HCT116 (cell line): ENCODE data around the gene TRDMT1. TPM values are rescaled to one million over a fixed set of nuclear protein-coding genes. Genes with fewer than 3 reads are reported as not detected.

Experiments
- ATAC-seq: fragments of 200-7000 bp; cut with Tn5 transposase; 2 replicates; pipeline ENCODE4 v1.9.1; 2020; ENCODE audit warnings: mild to moderate bottlenecking, moderate library complexity
- BruUV-seq: library from RNA; stranded (reverse); fragments of 400-500 nt; replicated peaks from 2 replicates; lab custom pipeline; 2021; lab: Mats Ljungman, UMichigan
- CTCF ChIA-PET: fragments of 300-600 bp; sonication (Branson Sonifier 250); formaldehyde crosslinking; loops from one replicate; lab custom pipeline; 2021; ENCODE audit warnings: antibody characterized with exemption; lab: Charles Lee
- POLR2A ChIA-PET: fragments of 300-600, 350-600 bp; sonication (Branson Sonifier 250); formaldehyde crosslinking; loops from one replicate; lab custom pipeline; 2021; ENCODE audit warnings: antibody characterized with exemption; lab: Charles Lee
- RAD21 ChIA-PET, 2 experiments: fragments of 300-600 bp; sonication (Branson Sonifier 250); formaldehyde crosslinking; loops; one replicate each; lab custom pipeline; 2023; ENCODE audit warnings: low total read pairs in 2 of 2; ENCODE audit not compliant: uncharacterized antibody in 2 of 2, unreplicated experiment in 2 of 2, low non-redundant PET in 1 of 2; lab: Charles Lee
- DNase-seq: peaks from one replicate; pipeline ENCODE4 v3.0.0-alpha.2; 2010; ENCODE audit warnings: low read depth, low spot score
- H2AFZ ChIP-seq: fragments of 200-600 bp; shearing (Covaris generic), sonication (generic); 2 replicates; pipeline ENCODE4 v1.6.1; 2017; ENCODE audit warnings: low read depth, mixed run types, mixed read lengths, antibody characterized with exemption, low read length; ENCODE audit not compliant: poor library complexity, severe bottlenecking
- H3K27ac ChIP-seq: 2 replicates; pipeline ENCODE4 v1.5.1; 2012; ENCODE audit warnings: low read depth, low read length
- H3K27me3 ChIP-seq: fragments of 200-600 bp; sonication (generic); 2 replicates; pipeline ENCODE4 v1.6.1; 2016; ENCODE audit warnings: mixed run types, low read length, mixed read lengths; ENCODE audit not compliant: insufficient read depth
- H3K36me3 ChIP-seq, 2 experiments: fragments of 200-500 bp in 1 of 2; fragments of 200-600 bp in 1 of 2; sonication (Bioruptor generic) in 1 of 2; sonication (generic) in 1 of 2; 2 replicates each; pipeline versions ENCODE4 v1.5.1 to v1.6.1; 2014 to 2016; ENCODE audit warnings: low read length in 2 of 2, inconsistent platforms in 1 of 2, mixed read lengths in 1 of 2, mixed run types in 1 of 2; ENCODE audit not compliant: insufficient read depth in 2 of 2, control insufficient read depth in 1 of 2
- H3K4me1 ChIP-seq, 2 experiments: fragments of 200-600 bp in 1 of 2; sonication (generic) in 1 of 2; 2 replicates each; pipeline versions ENCODE4 v1.5.1 to v1.6.1; 2012 to 2017; ENCODE audit warnings: low read length in 2 of 2, inconsistent platforms in 1 of 2, mild to moderate bottlenecking in 1 of 2, mixed read lengths in 1 of 2, mixed run types in 1 of 2, moderate library complexity in 1 of 2; ENCODE audit not compliant: insufficient read depth in 2 of 2, control insufficient read depth in 1 of 2
- H3K4me2 ChIP-seq: fragments of 200-600 bp; sonication (generic); 2 replicates; pipeline ENCODE4 v1.6.1; 2017; ENCODE audit warnings: mixed run types, low read length, mixed read lengths
- H3K4me3 ChIP-seq, 2 experiments: fragments of 200-600 bp in 1 of 2; sonication (generic) in 1 of 2; replicated peaks in 1 of 2; 2 replicates each; pipeline ENCODE4 v1.5.1; 2011 to 2016; ENCODE audit warnings: low read length in 2 of 2, control low read depth in 1 of 2, low read depth in 1 of 2, mild to moderate bottlenecking in 1 of 2, mixed read lengths in 1 of 2, mixed run types in 1 of 2
- H3K79me2 ChIP-seq: fragments of 200-600 bp; sonication (generic); 2 replicates; pipeline ENCODE4 v1.6.1; 2017; ENCODE audit warnings: mild to moderate bottlenecking, mixed run types, low read length, moderate library complexity, mixed read lengths; ENCODE audit not compliant: insufficient read depth
- H3K9ac ChIP-seq: fragments of 200-600 bp; sonication (generic); 2 replicates; pipeline ENCODE4 v1.6.1; 2016; ENCODE audit warnings: low read length, mixed read lengths
- H3K9me2 ChIP-seq: fragments of 200-600 bp; sonication (generic), shearing (Covaris generic); 2 replicates; pipeline ENCODE4 v1.6.1; 2017; ENCODE audit warnings: mixed run types, mild to moderate bottlenecking, moderate library complexity; ENCODE audit not compliant: insufficient read depth
- H3K9me3 ChIP-seq, 2 experiments: fragments of 200-500 bp in 1 of 2; fragments of 200-600 bp in 1 of 2; sonication (Bioruptor generic) in 1 of 2; sonication (generic) in 1 of 2; 2 replicates each; pipeline ENCODE4 v1.6.1; 2014 to 2017; ENCODE audit warnings: low read length in 2 of 2, mixed read lengths in 2 of 2, inconsistent platforms in 1 of 2, low read depth in 1 of 2, mild to moderate bottlenecking in 1 of 2, mixed run types in 1 of 2, moderate library complexity in 1 of 2; ENCODE audit not compliant: control insufficient read depth in 1 of 2, insufficient read depth in 1 of 2
- H4K20me1 ChIP-seq: fragments of 200-600 bp; sonication (generic), shearing (Covaris generic); 2 replicates; pipeline ENCODE4 v1.6.1; 2017; ENCODE audit warnings: mixed run types, mild to moderate bottlenecking, moderate library complexity; ENCODE audit not compliant: insufficient read depth
- ATF3 ChIP-seq: IDR thresholded peaks from 2 replicates; pipeline ENCODE4 v1.6.1; 2012
- CEBPB ChIP-seq: IDR thresholded peaks from 2 replicates; pipeline ENCODE4 v1.6.1; 2012; ENCODE audit warnings: low read depth
- ELF1 ChIP-seq: IDR thresholded peaks from 2 replicates; pipeline ENCODE4 v1.6.1; 2012; ENCODE audit warnings: low read depth, borderline replicate concordance
- EZH2 ChIP-seq: fragments of 200-600 bp; sonication (generic); IDR thresholded peaks from 2 replicates; pipeline ENCODE4 v1.6.1; 2017; ENCODE audit warnings: antibody characterized with exemption, mixed run types
- EZH2phosphoT487 ChIP-seq: fragments of 200-600 bp; IDR thresholded peaks from 2 replicates; pipeline ENCODE4 v1.6.1; 2018; ENCODE audit warnings: antibody characterized with exemption, borderline replicate concordance
- FOSL1 ChIP-seq: IDR thresholded peaks from 2 replicates; pipeline ENCODE4 v1.6.1; 2012; ENCODE audit warnings: low read depth
- JUND ChIP-seq: IDR thresholded peaks from 2 replicates; pipeline ENCODE4 v1.6.1; 2012
- MAX ChIP-seq: IDR thresholded peaks from 2 replicates; pipeline ENCODE4 v1.6.1; 2012
- POLR2A ChIP-seq: IDR thresholded peaks from 2 replicates; pipeline ENCODE4 v1.7.0; 2011; ENCODE audit warnings: borderline replicate concordance; ENCODE audit not compliant: insufficient read depth, insufficient read length; ENCODE audit errors: extremely low read depth
- SIN3A ChIP-seq: IDR thresholded peaks from 2 replicates; pipeline ENCODE4 v1.6.1; 2012; ENCODE audit warnings: low read depth
- TCF7L2 ChIP-seq: IDR thresholded peaks from 2 replicates; pipeline ENCODE4 v1.7.0; 2011; ENCODE audit warnings: borderline replicate concordance, inconsistent platforms; ENCODE audit not compliant: insufficient read depth, insufficient read length; ENCODE audit errors: extremely low read depth
- ZBTB33 ChIP-seq: IDR thresholded peaks from 2 replicates; pipeline ENCODE4 v1.6.1; 2011; ENCODE audit warnings: mild to moderate bottlenecking, low read length, moderate library complexity; ENCODE audit not compliant: insufficient replicate concordance; ENCODE audit errors: extremely low read depth
- ZFX ChIP-seq: fragments of 450-650 bp; IDR thresholded peaks from 2 replicates; pipeline ENCODE4 v1.6.1; 2017
- ZNF274 ChIP-seq: fragments of 200-500 bp; sonication (Bioruptor generic); IDR thresholded peaks from 2 replicates; pipeline ENCODE4 v1.6.1; 2014; ENCODE audit warnings: mild to moderate bottlenecking, low read depth, low read length, inconsistent platforms
- intact Hi-C: fragments of 100-400 bp; cut with micrococcal nuclease; formaldehyde crosslinking; loops from 2 replicates; pipeline ENCODE4 v1.10.0; 2022
- total RNA-seq: library from RNA; stranded (reverse); gene quantifications from one replicate; pipeline ENCODE4 v1.2.1, GENCODE V29; 2021; ENCODE audit not compliant: unreplicated experiment

Gene TRDMT1
- total RNA-seq, 1 experiment from 2014 or later: 8.6 TPM

- intact Hi-C loops: no loop called here
- H3K79me2 ChIP-seq: no peaks in the 10 kb centered on the region
- no peak overlapping the region for H2AFZ ChIP-seq
- ATAC-seq (no peak; the same call in 1 of the 2 replicates), DNase-seq (no peak)
- H3K4me2 ChIP-seq: peak overlapping the region; percentile 51
- no peaks in the 10 kb centered on the region for H3K27me3 ChIP-seq
- H3K9me3 ChIP-seq: no peaks in the 10 kb centered on the region
- H3K27ac ChIP-seq: peak overlapping the region; percentile 46
- TF ChIP-seq TCF7L2: no peak
- TF ChIP-seq ZFX: peak; percentile 3; the same call in 1 of the 2 replicates
- no peaks in the 10 kb centered on the region for H3K9me2 ChIP-seq
- H4K20me1 ChIP-seq: no peaks in the 10 kb centered on the region
- BruUV-seq: no TSS peak
- no peaks in the 10 kb centered on the region for H3K36me3 ChIP-seq
- H3K4me3 ChIP-seq: no peak overlapping the region
- ChIA-PET RAD21 (no interaction called here), CTCF (interaction anchor here (1.2 kb wide), 1 partner anchor 14 kb away, joined by 7 read pairs; no protein-coding TSS in a partner anchor), POLR2A (no interaction called here)
- H3K4me1 ChIP-seq: peaks cover 24 to 35% of the 10 kb centered on the region in 2 experiments
- peak overlapping the region; percentile 17; the same call in 1 of the 2 replicates for H3K9ac ChIP-seq
Observed at GRCh38 chr10:17216901-17217395, 15.5 kb upstream of the TRDMT1 start.

GRCh38 chr10:17216217-17216900 is 14.9 kb upstream of the TRDMT1 start:
- Histone ChIP-seq H3K9ac (peak overlapping the region; percentile 17), H3K79me2 (no peaks in the 10 kb centered on the region), H3K36me3 (no peaks in the 10 kb centered on the region), H3K4me3 (no peak overlapping the region), H3K4me1 (peaks cover 24 to 35% of the 10 kb centered on the region in 2 experiments), H3K27me3 (no peaks in the 10 kb centered on the region), H3K9me2 (no peaks in the 10 kb centered on the region), H3K4me2 (peak overlapping the region; percentile 51), H4K20me1 (no peaks in the 10 kb centered on the region), H2AFZ (peak overlapping the region; percentile 95), H3K9me3 (no peaks in the 10 kb centered on the region), H3K27ac (peak overlapping the region; percentile 46)
- ATAC-seq: peak; percentile 86
- peak; percentile 93 for DNase-seq
- CTCF ChIA-PET: interaction anchor here (1.2 to 1.3 kb wide), 2 partner anchors 14 kb away, joined by 4 to 7 read pairs; no protein-coding TSS in a partner anchor
- RAD21 ChIA-PET: interaction anchor here in 1 of 2 experiments (1.2 kb wide), 1 partner anchor 14 kb away, joined by 3 read pairs; no protein-coding TSS in a partner anchor
- BruUV-seq: no TSS peak
- intact Hi-C loops: no loop called here
- POLR2A ChIA-PET: interaction anchor here (1.2 kb wide), 1 partner anchor 15 kb away, joined by 3 read pairs; the partner anchor contains the start of gene TRDMT1
- TF ChIP-seq EZH2 (no peak), ELF1 (no peak), JUND (peak; percentile 88), ATF3 (no peak), SIN3A (peak; percentile 55; the same call in 1 of the 2 replicates), ZNF274 (no peak), MAX (0 out of 2 replicates have a peak, but pooled peaks have one; percentile 28), ZBTB33 (no peak), POLR2A (no peak), EZH2phosphoT487 (no peak), FOSL1 (peak; percentile 84), CEBPB (peak; percentile 77)
